ENCODE results near the gene PTPRG.

DNA sequence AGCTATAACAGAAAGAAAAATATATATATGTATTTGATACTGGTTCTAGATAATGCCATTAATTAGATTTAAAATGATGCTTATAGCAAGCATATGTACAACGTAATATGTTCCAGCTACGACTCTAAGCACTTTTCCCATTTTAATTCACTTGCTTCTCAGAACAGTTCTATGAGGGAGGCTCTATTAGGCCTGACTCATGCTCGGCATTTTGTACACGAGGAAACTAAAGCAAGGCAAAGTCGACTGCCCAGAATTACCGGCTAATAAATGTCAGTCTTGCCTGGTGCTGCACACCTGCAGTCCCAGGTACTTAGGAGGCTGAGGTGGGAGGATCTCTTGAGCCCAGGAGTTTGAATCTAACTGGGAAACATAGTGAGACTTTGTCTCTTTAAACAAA, 106.0 kb downstream of the PTPRG start:
- no peak for TF ChIP-seq POLR2A (IDR thresholded peaks at IDR 0.05; ENCODE audit: low read length)
- TF ChIP-seq GATA1 (IDR thresholded peaks at IDR 0.05; ENCODE audit: low read depth, low read length), result no peak
